ENCODE data around the gene HTRA3. TPM values are rescaled to one million over a fixed set of nuclear protein-coding genes. Genes with fewer than 3 reads are reported as not detected.

Gene HTRA3
- polyA plus RNA-seq, 3 donors from 2014 or later = not detected

DNA sequence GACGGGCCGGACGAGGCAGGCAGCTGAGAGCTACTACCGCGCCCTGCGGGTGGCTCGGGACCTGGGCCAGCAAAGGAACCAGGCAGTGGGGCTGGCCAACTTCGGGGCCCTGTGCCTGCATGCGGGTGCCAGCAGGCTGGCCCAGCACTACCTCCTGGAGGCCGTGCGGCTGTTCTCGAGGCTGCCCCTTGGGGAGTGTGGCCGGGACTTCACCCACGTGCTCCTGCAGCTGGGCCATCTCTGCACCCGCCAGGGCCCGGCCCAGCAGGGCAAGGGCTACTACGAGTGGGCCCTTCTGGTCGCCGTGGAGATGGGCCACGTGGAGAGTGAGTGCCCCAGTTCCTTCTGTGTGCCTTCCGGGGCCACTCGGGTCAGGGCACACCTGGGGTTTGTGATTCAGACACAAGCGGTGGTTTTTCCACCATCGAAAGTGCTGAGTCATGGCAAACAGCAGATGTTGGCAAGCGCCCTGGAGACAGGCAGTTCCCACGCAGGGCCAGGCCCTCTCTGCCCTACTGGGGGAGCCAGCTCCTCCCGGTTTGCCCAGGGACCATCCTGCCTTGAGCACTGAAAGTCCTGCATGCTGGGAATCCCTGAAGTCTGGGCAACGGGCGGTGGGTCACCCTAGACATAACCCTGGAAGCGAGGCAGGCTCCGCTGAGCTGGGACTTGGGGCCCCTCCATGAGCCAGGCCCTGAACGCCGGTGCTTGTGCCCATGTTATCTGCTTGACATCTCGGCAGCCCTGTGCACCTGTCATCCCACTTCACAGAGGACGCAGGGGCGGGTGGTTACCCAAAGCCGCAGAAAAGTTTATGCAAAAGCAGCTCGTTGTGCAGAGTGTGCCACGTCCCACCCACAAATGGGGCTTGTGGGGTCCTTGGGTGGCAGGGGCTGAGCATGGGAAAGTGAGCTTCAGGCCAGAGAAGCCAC, 41.0 kb upstream of the HTRA3 start:
- peaks cover 0 to 19% (median 19%) of the 10 kb centered on the region in 3 donors for H3K36me3 Mint-ChIP-seq
- H3K9me3 Mint-ChIP-seq = no peaks in the 10 kb centered on the region
- H3K27ac Mint-ChIP-seq = peak overlapping the region in 5 of 6 donors; percentile 10 to 73 (median 59)
- H3K4me3 Mint-ChIP-seq = peak overlapping the region in 4 of 5 donors; percentile 12 to 67 (median 42)
- peak; percentile 30 to 61 (median 52) for DNase-seq
- peaks cover 22 to 40% of the 10 kb centered on the region in 2 donors for H3K4me1 Mint-ChIP-seq
- H3K27me3 Mint-ChIP-seq (ENCODE audit: low read depth in 3 of 3) = no peaks in the 10 kb centered on the region

DNA sequence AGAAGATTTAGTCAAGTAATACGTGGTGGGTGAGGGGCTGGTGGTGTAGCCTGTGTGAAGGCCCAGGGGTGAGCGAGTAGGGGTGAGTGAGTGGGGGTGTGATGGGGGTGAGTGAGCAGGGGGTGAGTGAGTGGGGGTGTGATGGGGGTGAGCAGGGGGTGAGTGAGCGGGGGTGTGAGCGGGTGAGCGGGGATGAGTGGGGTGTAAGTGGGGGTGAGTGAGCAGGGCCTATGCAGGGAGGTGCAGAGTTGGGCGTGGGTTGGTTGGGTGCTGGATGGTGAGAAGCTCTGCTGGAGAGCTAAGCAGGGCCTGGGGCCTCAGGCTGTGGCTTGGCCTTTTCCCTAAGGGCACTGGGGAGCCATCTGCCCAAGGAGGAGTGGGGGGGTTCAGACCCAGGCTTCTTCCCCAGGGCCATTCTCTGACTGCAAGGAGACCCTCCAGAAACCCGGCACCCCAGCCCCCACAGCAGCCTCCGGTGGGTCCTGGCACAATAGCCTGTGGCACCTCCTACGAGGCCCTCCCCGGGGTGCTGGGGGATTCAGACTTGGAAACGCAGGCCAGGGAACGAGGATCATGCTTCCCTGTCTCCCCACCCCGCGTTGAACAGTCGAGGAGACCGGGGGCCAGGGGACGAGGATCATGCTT, 40.1 kb upstream of the HTRA3 start:
- Mint-ChIP-seq H3K4me1 (peaks cover 21 to 32% of the 10 kb centered on the region in 2 donors), H3K27me3 (ENCODE audit: low read depth in 3 of 3) (no peaks in the 10 kb centered on the region), H3K9me3 (no peaks in the 10 kb centered on the region), H3K36me3 (peaks cover 0 to 11% (median 11%) of the 10 kb centered on the region in 3 donors), H3K4me3 (peak overlapping the region in 3 of 5 donors; percentile 27 to 67 (median 58)), H3K27ac (peak overlapping the region in 3 of 6 donors; percentile 45 to 73 (median 63))
- DNase-seq = no peak

DNA sequence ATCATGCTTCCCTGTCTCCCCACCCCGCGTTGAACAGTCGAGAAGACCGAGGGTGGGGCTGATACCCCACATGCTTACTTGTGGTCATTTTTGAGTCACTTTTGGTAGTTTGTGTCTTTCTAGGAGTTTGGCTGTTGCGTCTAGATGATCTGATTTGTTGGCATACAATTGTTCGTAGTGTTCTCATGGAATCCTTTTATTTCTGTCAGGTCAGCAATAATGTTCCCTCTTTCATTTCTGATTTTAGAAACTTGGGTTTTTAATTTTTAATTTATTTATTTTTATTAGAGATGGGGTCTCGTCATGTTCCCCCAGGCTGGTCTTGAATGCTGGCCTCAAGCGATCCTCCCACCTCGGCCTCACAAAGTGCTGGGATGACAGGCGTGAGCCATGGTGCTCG, 39.5 kb upstream of the HTRA3 start:
- Mint-ChIP-seq H3K4me3 (peak overlapping the region in 1 of 5 donors; percentile 10), H3K4me1 (peaks cover 18 to 27% of the 10 kb centered on the region in 2 donors), H3K36me3 (peaks cover 0 to 9% (median 8%) of the 10 kb centered on the region in 3 donors), H3K9me3 (no peaks in the 10 kb centered on the region), H3K27ac (no peak overlapping the region), H3K27me3 (ENCODE audit: low read depth in 3 of 3) (no peaks in the 10 kb centered on the region)
- no peak for DNase-seq

DNA sequence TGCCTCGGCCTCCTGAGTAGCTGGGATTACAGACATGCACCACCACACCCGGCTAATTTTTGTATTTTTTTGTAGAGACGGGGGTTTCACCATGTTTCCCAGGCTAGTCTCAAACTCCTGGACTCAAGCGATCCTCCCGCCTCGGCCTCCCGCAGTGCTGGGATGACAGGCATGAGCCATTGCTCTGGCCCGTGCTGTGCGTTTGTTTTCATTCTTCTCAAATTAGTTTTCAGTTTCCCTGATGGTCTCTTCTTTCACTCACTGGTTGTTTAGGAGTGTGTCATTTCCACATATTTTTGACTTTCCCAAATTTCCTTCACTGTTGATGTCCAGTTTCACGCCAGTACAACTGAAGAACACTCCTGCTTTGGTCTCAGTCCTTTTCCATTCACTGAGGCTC, 38.7 kb upstream of the HTRA3 start:
- H3K27me3 Mint-ChIP-seq (ENCODE audit: low read depth in 3 of 3) = no peaks in the 10 kb centered on the region
- H3K4me1 Mint-ChIP-seq = peaks cover 17 to 23% of the 10 kb centered on the region in 2 donors
- no peak overlapping the region for H3K27ac Mint-ChIP-seq
- peaks cover 0 to 9% (median 7%) of the 10 kb centered on the region in 3 donors for H3K36me3 Mint-ChIP-seq
- H3K9me3 Mint-ChIP-seq = no peaks in the 10 kb centered on the region
- DNase-seq = no peak
- no peak overlapping the region for H3K4me3 Mint-ChIP-seq

DNA sequence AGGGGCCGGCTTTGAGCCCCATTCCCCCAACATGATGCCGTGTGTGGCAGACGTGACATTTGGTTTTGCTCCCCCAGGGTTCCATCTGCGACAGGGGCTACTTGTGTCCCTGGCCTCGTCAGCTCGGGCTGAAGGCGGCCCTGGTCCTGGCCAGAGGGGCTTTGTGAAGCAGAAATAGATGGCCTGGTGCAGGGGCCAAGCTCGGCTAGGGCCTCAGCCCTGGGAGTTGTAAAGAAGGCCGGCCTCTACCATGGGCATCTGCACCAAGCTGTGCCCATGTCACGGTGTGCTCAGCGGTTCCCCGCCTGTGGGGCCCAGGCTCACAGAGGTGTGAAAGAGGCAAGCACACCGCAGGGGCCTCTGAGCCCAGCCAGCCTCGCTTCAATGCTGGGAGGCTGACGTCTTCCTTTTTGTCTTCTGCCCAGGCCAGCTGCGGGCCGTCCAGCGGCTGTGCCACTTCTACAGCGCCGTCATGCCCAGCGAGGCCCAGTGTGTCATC, 38.0 kb upstream of the HTRA3 start:
- peaks cover 17 to 23% of the 10 kb centered on the region in 2 donors for H3K4me1 Mint-ChIP-seq
- no peaks in the 10 kb centered on the region for H3K9me3 Mint-ChIP-seq
- no peak overlapping the region for H3K27ac Mint-ChIP-seq
- peaks cover 0 to 5% (median 4%) of the 10 kb centered on the region in 3 donors for H3K36me3 Mint-ChIP-seq
- no peak for DNase-seq
- no peaks in the 10 kb centered on the region for H3K27me3 Mint-ChIP-seq (ENCODE audit: low read depth in 3 of 3)
- H3K4me3 Mint-ChIP-seq = peak overlapping the region in 1 of 5 donors; percentile 60

DNA sequence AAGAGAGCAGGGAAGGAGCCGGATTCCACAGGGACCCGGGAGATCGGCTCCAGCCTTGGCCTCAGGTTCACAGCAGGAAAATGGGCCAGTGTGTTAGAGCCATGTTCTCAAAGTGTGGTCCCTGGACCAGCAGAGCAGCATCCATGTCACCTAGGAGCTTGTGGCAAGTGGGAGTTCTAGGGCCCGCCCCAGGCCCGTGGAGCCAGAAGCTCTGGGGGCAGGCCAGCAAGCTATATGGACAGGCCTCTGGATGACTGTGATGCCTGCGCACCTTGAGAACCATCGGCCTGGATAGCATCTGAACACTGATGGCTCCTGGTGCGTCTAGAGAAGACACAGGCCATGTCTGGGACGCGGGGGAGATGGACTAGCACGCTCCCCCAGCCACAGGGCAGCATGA, 36.8 kb upstream of the HTRA3 start:
- Mint-ChIP-seq H3K27ac (no peak overlapping the region), H3K27me3 (ENCODE audit: low read depth in 3 of 3) (no peaks in the 10 kb centered on the region), H3K4me1 (peaks cover 17 to 23% of the 10 kb centered on the region in 2 donors), H3K36me3 (peaks cover 0 to 4% (median 3%) of the 10 kb centered on the region in 3 donors), H3K4me3 (no peak overlapping the region), H3K9me3 (no peaks in the 10 kb centered on the region)
- no peak for DNase-seq

DNA sequence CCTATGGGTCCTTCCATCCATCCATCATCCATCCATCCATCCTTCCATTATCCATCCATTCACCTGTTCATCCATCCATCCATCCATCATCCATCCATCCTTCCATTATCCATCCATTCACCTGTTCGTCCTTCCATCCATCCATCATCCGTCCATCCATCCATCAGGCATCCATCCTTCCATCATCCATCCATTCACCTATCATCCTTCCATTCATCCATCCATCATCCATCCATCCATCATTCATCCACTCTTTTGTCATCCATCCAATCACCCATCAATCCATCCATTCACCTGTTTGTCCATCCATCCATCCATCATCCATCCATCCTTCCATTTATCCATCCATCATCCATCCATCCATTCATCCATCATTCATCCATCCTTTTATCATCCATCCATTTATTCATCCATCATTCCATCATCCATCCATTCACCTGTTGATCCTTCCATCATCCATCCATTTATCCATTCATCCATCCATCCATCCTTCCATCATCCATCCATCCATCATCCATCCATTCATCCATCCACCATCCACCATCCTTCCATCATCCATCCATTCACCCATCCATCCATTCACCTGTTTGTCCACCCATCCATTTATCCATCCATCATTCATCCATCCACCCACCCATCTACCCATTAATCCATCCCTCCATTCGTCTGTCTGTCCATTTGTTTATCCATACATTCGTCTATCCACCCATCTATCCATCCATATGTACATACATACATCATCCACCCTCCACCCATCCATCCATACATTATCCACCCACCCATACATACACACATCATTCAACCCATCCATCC, 35.7 kb upstream of the HTRA3 start:
- no peak overlapping the region for H3K27ac Mint-ChIP-seq
- no peaks in the 10 kb centered on the region for H3K9me3 Mint-ChIP-seq
- H3K27me3 Mint-ChIP-seq (ENCODE audit: low read depth in 3 of 3) = no peaks in the 10 kb centered on the region
- H3K4me3 Mint-ChIP-seq = no peak overlapping the region
- peaks cover under 1 to 4% (median 3%) of the 10 kb centered on the region in 3 donors for H3K36me3 Mint-ChIP-seq
- no peak for DNase-seq
- H3K4me1 Mint-ChIP-seq = peaks cover 12 to 19% of the 10 kb centered on the region in 2 donors

DNA sequence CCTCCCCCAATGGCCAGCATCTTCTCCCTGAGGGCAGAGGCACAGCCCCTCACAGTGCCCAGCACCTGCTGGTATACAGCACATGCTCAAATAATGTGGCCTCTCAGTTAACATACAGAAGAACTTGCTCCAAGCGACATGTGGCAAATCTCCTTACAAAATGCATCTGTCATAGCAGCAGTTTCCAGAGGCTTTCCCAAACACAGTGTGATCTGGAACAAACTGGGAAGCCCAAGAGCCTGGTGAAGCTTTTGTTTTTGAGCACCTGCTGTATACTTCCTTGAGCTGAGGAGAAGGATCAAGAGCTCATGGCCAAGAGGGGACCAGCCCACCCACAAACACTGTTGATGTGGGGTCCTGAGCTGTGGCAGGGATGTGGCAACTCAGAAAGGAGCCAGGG, 34.8 kb upstream of the HTRA3 start:
- DNase-seq = no peak
- Mint-ChIP-seq H3K9me3 (peaks cover 0 to 2% (median 0%) of the 10 kb centered on the region in 6 donors), H3K4me3 (no peak overlapping the region), H3K36me3 (peaks cover 6 to 10% (median 8%) of the 10 kb centered on the region in 3 donors), H3K4me1 (peaks cover 6 to 12% of the 10 kb centered on the region in 2 donors), H3K27me3 (ENCODE audit: low read depth in 3 of 3) (no peaks in the 10 kb centered on the region), H3K27ac (no peak overlapping the region)

DNA sequence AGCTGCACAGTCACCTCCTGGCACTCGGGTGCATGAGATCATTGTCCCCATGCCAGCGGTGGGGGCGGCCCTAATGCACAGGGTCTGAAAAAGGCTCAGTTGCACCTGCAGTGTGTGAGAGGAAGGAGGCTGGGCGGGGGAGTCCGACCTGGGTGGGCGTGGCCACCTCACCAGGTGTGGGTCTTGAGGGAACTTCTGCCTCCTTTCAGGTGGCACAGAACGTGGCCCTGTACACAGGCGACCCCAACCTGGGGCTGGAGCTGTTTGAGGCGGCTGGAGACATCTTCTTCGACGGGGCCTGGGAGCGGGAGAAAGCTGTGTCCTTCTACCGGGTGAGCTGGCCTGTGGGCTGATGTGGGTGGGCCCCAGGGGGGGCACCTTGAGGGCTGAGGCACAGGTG, 34.3 kb upstream of the HTRA3 start:
- Mint-ChIP-seq H3K4me3 (no peak overlapping the region), H3K4me1 (peaks cover 6 to 9% of the 10 kb centered on the region in 2 donors), H3K27me3 (ENCODE audit: low read depth in 3 of 3) (no peaks in the 10 kb centered on the region), H3K36me3 (peaks cover 6 to 10% (median 8%) of the 10 kb centered on the region in 3 donors), H3K9me3 (peaks cover 0 to 2% (median 0%) of the 10 kb centered on the region in 6 donors), H3K27ac (peak overlapping the region in 1 of 6 donors; percentile 17)
- no peak for DNase-seq

DNA sequence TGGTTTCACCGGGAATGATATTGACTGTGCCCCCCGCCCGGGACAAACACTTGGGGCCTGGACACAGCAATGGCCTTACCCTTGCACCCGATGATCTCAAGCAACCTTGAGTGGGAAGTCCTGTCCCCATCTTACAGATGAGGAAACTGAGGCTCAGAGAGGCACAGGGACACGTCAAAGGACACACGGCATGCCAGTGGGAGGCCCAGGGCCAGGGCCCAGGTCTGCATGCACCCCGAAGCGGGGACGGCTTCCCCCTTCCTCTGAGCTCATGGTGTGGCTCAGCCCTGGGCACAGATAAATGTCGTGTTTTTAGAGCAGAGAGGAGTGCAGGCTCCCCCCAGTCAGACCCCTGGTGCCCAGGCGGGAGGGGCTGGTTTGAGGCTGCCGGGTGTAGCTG, 33.9 kb upstream of the HTRA3 start:
- peaks cover 3 to 9% of the 10 kb centered on the region in 2 donors for H3K4me1 Mint-ChIP-seq
- H3K4me3 Mint-ChIP-seq = no peak overlapping the region
- peaks cover 6 to 8% (median 6%) of the 10 kb centered on the region in 3 donors for H3K36me3 Mint-ChIP-seq
- no peaks in the 10 kb centered on the region for H3K27me3 Mint-ChIP-seq (ENCODE audit: low read depth in 3 of 3)
- H3K9me3 Mint-ChIP-seq = peaks cover 0 to 2% (median 0%) of the 10 kb centered on the region in 6 donors
- no peak for DNase-seq
- H3K27ac Mint-ChIP-seq = peak overlapping the region in 1 of 6 donors; percentile 17

DNA sequence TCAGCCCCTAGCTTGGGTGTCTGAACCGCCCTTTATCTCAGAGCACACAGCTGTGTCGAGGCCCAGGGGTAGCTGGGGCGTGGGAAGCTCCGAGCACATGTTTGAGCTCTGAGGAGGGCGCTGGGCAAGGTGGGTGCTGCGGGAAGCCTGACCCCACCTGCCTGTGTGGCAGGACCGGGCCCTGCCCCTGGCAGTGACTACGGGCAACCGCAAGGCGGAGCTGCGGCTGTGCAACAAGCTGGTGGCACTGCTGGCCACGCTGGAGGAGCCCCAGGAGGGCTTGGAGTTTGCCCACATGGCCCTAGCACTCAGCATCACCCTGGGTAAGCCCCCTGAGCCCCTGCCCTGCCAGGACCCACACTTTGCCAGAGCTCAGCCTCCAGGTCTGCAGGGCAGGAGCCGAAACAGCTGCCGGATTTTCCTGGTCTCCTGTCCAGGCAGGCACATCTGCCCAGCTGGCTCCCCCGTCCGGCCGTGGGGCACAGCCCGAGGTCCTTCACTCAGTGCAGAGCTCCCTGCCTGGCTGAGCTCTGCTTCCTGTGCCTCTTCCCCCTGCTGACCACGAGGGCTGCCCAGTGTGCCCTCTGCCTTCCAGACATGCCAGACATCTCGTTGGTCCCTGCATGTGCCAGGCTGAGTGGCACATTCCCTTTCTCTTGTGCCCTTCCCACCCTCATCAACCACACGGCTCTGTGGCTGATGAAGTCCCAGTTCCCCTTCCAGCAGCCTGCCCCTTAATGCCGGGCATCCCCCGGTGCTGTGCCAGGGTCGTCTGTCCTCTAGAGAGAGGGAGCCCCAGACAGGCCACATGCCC, 33.2 kb upstream of the HTRA3 start:
- no peaks in the 10 kb centered on the region for H3K27me3 Mint-ChIP-seq (ENCODE audit: low read depth in 3 of 3)
- H3K36me3 Mint-ChIP-seq = peaks cover 6 to 8% (median 6%) of the 10 kb centered on the region in 3 donors
- no peak overlapping the region for H3K4me3 Mint-ChIP-seq
- DNase-seq = no peak
- no peak overlapping the region for H3K27ac Mint-ChIP-seq
- H3K9me3 Mint-ChIP-seq = peaks cover 0 to 2% (median 0%) of the 10 kb centered on the region in 6 donors
- peaks cover 0 to 10% of the 10 kb centered on the region in 2 donors for H3K4me1 Mint-ChIP-seq

DNA sequence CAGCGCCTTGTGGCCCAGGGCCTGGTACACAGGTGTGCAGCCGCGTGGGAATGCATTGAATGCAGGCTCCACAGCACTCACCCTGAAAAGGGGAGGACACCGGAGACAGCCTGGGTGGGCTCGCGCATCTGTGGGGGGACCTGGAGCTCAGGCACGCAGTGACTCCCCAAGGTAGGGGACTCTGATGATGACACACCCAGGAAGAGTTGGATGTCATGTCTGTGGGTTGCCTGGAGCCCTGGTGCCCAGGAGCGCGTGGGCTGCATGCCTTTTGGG, 32.7 kb upstream of the HTRA3 start:
- Mint-ChIP-seq H3K9me3 (peaks cover 0 to 2% (median 0%) of the 10 kb centered on the region in 6 donors), H3K36me3 (peaks cover 6 to 8% (median 6%) of the 10 kb centered on the region in 3 donors), H3K4me3 (no peak overlapping the region), H3K27me3 (ENCODE audit: low read depth in 3 of 3) (no peaks in the 10 kb centered on the region), H3K4me1 (peaks cover 0 to 10% of the 10 kb centered on the region in 2 donors), H3K27ac (no peak overlapping the region)
- no peak for DNase-seq
